ENCODE measurements around the gene YY1AP1. TPM values are rescaled to one million over a fixed set of nuclear protein-coding genes. Genes with fewer than 3 reads are reported as not detected.
A peak's percentile ranks its signal among the peaks of the same experiment; 100 is the strongest.
"Not testable (repeated sequence)": the region's sequence is repeated elsewhere in the genome, so short reads cannot be mapped to it uniquely, and the experiment has no call there.

The YY1AP1 gene
- total and polyA plus RNA-seq, 2 experiments from 2014 or later: 28.1 to 50.1 TPM

DNA sequence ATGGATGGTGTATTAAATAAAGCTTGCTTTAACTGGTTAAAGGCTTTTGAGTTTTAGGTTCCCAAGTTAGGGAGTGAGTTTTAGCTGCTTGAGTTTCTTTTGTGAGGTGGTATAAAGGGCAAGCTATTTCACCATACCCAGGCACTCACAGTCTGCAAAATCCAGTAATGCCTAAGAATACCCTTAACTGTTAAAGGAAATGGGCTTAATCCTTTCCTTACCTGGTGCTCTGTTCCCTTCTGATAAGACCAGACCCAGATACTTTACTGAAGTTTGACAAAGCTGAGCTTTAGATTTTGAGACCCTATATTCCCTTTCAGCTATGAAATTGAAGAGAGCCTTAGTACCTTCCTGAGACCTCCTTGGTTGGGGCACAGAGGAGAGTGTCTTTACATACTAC is 48.2 kb downstream of the YY1AP1 start:
- H3K4me3 ChIP-seq: no peak overlapping the region
- TF ChIP-seq EZH2phosphoT487 (IDR thresholded peaks at IDR 0.05; ENCODE audit: insufficient read depth, low read depth) (no peak), EZH2 (IDR thresholded peaks at IDR 0.05; ENCODE audit: insufficient read depth, poor library complexity, severe bottlenecking) (no peak)
- no peak overlapping the region for H3K4me2 ChIP-seq (ENCODE audit: unreplicated experiment)
- in situ Hi-C loops (cut with MboI): no loop called here
- H3K9ac ChIP-seq: no peak overlapping the region
- no peak overlapping the region for H3K27ac ChIP-seq
- H3K9me3 ChIP-seq (ENCODE audit: low read depth): no peaks in the 10 kb centered on the region
- DNase-seq: no peak
- H3K27me3 ChIP-seq (replicated peaks; ENCODE audit: insufficient read depth): no peaks in the 10 kb centered on the region
- H3K9me2 ChIP-seq (ENCODE audit: insufficient read depth): no peaks in the 10 kb centered on the region
- H2AFZ ChIP-seq: no peak overlapping the region
- H3K36me3 ChIP-seq (ENCODE audit: low read depth): no peaks in the 10 kb centered on the region
- peaks cover 4% of the 10 kb centered on the region for H3K4me1 ChIP-seq (ENCODE audit: insufficient read depth)
- H3F3A ChIP-seq (ENCODE audit: insufficient read depth): no peaks in the 10 kb centered on the region
- H4K20me1 ChIP-seq (ENCODE audit: insufficient read depth): no peaks in the 10 kb centered on the region
- peaks cover 6% of the 10 kb centered on the region; the same call in 1 of the 2 replicates for H3K79me2 ChIP-seq (ENCODE audit: insufficient read depth)

DNA sequence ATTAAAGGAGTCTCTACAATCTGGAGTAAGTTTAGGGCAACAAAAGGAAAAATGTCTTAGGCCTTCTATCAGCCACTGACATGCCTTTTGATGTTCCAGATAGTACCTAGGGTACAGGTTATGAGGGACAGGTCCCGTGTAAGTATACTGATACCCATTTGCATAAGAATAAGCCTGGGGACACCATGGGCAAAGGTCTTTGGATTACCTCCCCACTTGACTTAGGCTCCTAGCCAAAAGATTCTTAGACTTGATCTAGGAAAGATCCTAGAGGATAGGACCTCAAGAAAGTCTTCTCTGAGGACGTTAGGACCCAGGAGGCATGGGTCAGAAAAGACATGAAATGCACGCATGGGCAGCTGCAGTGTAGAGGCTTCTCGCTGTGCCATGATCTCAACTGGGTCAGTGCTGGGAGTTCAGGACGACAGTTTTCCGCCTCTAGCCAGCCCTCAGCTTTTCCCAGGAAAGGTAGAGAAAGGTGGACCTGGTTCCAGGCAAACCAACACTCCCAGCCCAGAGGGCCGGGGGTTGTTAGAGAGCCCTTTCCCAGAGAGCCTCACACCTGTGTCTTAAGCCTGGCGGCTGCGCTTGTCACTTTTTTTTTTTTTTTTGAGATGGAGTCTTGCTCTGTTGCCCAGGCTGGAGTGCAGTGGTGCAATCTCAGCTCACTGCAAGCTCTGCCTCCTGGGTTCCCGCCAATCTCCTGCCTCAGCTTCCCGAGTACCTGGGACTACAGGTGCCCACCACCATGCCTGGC is 52.0 kb downstream of the YY1AP1 start:
- H3K4me3 ChIP-seq: no peak overlapping the region
- no peak for TF ChIP-seq EZH2 (IDR thresholded peaks at IDR 0.05; ENCODE audit: insufficient read depth, poor library complexity, severe bottlenecking)
- TF ChIP-seq EZH2phosphoT487 (IDR thresholded peaks at IDR 0.05; ENCODE audit: insufficient read depth, low read depth): no peak
- no peaks in the 10 kb centered on the region for H3K9me3 ChIP-seq (ENCODE audit: low read depth)
- no peaks in the 10 kb centered on the region for H3K9me2 ChIP-seq (ENCODE audit: insufficient read depth)
- no peak overlapping the region for H2AFZ ChIP-seq
- H3K27me3 ChIP-seq (replicated peaks; ENCODE audit: insufficient read depth): no peaks in the 10 kb centered on the region
- no peak overlapping the region for H3K9ac ChIP-seq
- DNase-seq: no peak
- H3K4me2 ChIP-seq (ENCODE audit: unreplicated experiment): no peak overlapping the region
- no peaks in the 10 kb centered on the region for H3F3A ChIP-seq (ENCODE audit: insufficient read depth)
- in situ Hi-C loops (cut with MboI): no loop called here
- H4K20me1 ChIP-seq (ENCODE audit: insufficient read depth): no peaks in the 10 kb centered on the region
- no peaks in the 10 kb centered on the region for H3K36me3 ChIP-seq (ENCODE audit: low read depth)
- WGBS, 2 experiments (ENCODE audit: low coverage in 1 of 2, low lambda C conversion rate in 2 of 2, missing lambda C conversion rate in 2 of 2): 95% methylated on average over 9 to 11 of the region's 11 CpGs
- no peaks in the 10 kb centered on the region for H3K79me2 ChIP-seq (ENCODE audit: insufficient read depth)
- H3K4me1 ChIP-seq (ENCODE audit: insufficient read depth): no peaks in the 10 kb centered on the region
- no peak overlapping the region for H3K27ac ChIP-seq

DNA sequence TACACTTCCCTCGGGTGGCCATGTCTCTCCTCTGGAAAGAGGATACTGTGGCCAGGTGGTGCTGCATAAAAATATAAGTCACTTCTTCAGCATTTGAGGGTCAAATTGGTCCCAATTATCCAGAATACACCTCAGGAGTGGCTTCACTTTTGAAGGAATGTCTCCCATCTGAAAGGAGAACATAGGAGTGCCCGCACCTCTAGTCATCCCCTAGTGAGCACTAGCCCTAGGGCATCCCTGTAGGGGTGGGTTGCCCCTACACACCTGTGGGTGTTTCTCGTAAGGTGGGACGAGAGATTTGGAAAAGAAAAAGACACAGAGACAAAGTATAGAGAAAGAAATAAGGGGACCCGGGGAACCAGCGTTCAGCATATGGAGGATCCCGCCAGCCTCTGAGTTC is 62.1 kb downstream of the YY1AP1 start:
- WGBS, 2 experiments (ENCODE audit: low coverage in 1 of 2, low lambda C conversion rate in 2 of 2, missing lambda C conversion rate in 2 of 2): 68 to 76% methylated on average over 4 of the region's 7 CpGs
- H3K4me2 ChIP-seq (ENCODE audit: unreplicated experiment); H3K9me2 ChIP-seq (ENCODE audit: insufficient read depth); H3K9me3 ChIP-seq (ENCODE audit: low read depth); H3K27me3 ChIP-seq (replicated peaks; ENCODE audit: insufficient read depth); H3K4me3 ChIP-seq; H2AFZ ChIP-seq; H4K20me1 ChIP-seq (ENCODE audit: insufficient read depth); H3K9ac ChIP-seq; H3K27ac ChIP-seq; H3K36me3 ChIP-seq (ENCODE audit: low read depth); DNase-seq; H3K79me2 ChIP-seq (ENCODE audit: insufficient read depth); in situ Hi-C loops (cut with MboI); H3K4me1 ChIP-seq (ENCODE audit: insufficient read depth); H3F3A ChIP-seq (ENCODE audit: insufficient read depth): not testable (repeated sequence)

GRCh38 chr1:155623357-155623756 is 65.2 kb downstream of the YY1AP1 start:
- no peaks in the 10 kb centered on the region for H3K79me2 ChIP-seq (ENCODE audit: insufficient read depth)
- TF ChIP-seq EZH2 (IDR thresholded peaks at IDR 0.05; ENCODE audit: insufficient read depth, poor library complexity, severe bottlenecking) (no peak), EZH2phosphoT487 (IDR thresholded peaks at IDR 0.05; ENCODE audit: insufficient read depth, low read depth) (no peak)
- in situ Hi-C loops (cut with MboI): no loop called here
- no peaks in the 10 kb centered on the region for H3K9me2 ChIP-seq (ENCODE audit: insufficient read depth)
- H2AFZ ChIP-seq: no peak overlapping the region
- no peak overlapping the region for H3K4me3 ChIP-seq
- WGBS, 2 experiments (ENCODE audit: low coverage in 1 of 2, low lambda C conversion rate in 2 of 2, missing lambda C conversion rate in 2 of 2): 0 to 7% methylated on average over 1 of the region's 1 CpG
- no peaks in the 10 kb centered on the region for H4K20me1 ChIP-seq (ENCODE audit: insufficient read depth)
- no peaks in the 10 kb centered on the region for H3K4me1 ChIP-seq (ENCODE audit: insufficient read depth)
- H3K9me3 ChIP-seq (ENCODE audit: low read depth): no peaks in the 10 kb centered on the region
- no peak overlapping the region for H3K4me2 ChIP-seq (ENCODE audit: unreplicated experiment)
- no peaks in the 10 kb centered on the region for H3K36me3 ChIP-seq (ENCODE audit: low read depth)
- H3K27me3 ChIP-seq (replicated peaks; ENCODE audit: insufficient read depth): no peaks in the 10 kb centered on the region
- H3K9ac ChIP-seq: no peak overlapping the region
- no peak for DNase-seq
- no peaks in the 10 kb centered on the region for H3F3A ChIP-seq (ENCODE audit: insufficient read depth)
- H3K27ac ChIP-seq: no peak overlapping the region

DNA sequence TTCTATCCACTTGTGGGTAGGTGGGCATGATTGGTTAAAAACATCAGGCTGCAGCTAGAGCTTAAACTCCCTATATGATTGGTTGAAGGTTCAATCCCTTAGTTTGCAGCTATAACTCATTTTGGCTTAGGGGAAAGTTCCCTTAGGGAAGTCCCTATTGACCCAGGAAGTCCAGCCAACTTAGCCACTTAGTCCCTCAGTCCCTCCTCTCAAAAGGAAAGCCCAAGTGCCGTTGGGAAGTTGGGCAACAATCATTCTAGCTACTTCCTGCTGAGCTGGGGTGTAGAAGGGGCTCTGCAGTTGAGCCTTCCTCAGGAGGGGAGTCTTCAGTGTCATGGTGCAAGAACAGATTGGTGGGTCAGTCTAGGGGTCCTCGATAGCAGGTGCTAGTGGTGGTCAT is 66.4 kb downstream of the YY1AP1 start:
- H3K27me3 ChIP-seq (replicated peaks; ENCODE audit: insufficient read depth): no peaks in the 10 kb centered on the region
- H4K20me1 ChIP-seq (ENCODE audit: insufficient read depth): no peaks in the 10 kb centered on the region
- no peaks in the 10 kb centered on the region for H3K4me1 ChIP-seq (ENCODE audit: insufficient read depth)
- no peak overlapping the region for H3K4me2 ChIP-seq (ENCODE audit: unreplicated experiment)
- in situ Hi-C loops (cut with MboI): no loop called here
- H3K79me2 ChIP-seq (ENCODE audit: insufficient read depth): no peaks in the 10 kb centered on the region
- H3F3A ChIP-seq (ENCODE audit: insufficient read depth): no peaks in the 10 kb centered on the region
- no peak for TF ChIP-seq EZH2phosphoT487 (IDR thresholded peaks at IDR 0.05; ENCODE audit: insufficient read depth, low read depth)
- no peak for TF ChIP-seq EZH2 (IDR thresholded peaks at IDR 0.05; ENCODE audit: insufficient read depth, poor library complexity, severe bottlenecking)
- no peak overlapping the region for H3K9ac ChIP-seq
- H3K9me3 ChIP-seq (ENCODE audit: low read depth): no peaks in the 10 kb centered on the region
- no peak overlapping the region for H3K4me3 ChIP-seq
- H3K9me2 ChIP-seq (ENCODE audit: insufficient read depth): no peaks in the 10 kb centered on the region
- 78 to 80% methylated on average over 2 of the region's 2 CpGs for WGBS, 2 experiments (ENCODE audit: low coverage in 1 of 2, low lambda C conversion rate in 2 of 2, missing lambda C conversion rate in 2 of 2)
- no peaks in the 10 kb centered on the region for H3K36me3 ChIP-seq (ENCODE audit: low read depth)
- H3K27ac ChIP-seq: no peak overlapping the region
- H2AFZ ChIP-seq: no peak overlapping the region
- no peak for DNase-seq

- H4K20me1 ChIP-seq (ENCODE audit: insufficient read depth); H2AFZ ChIP-seq; H3K9me2 ChIP-seq (ENCODE audit: insufficient read depth); H3F3A ChIP-seq (ENCODE audit: insufficient read depth); DNase-seq; H3K4me1 ChIP-seq (ENCODE audit: insufficient read depth); H3K4me2 ChIP-seq (ENCODE audit: unreplicated experiment); H3K27ac ChIP-seq; H3K27me3 ChIP-seq (replicated peaks; ENCODE audit: insufficient read depth); H3K36me3 ChIP-seq (ENCODE audit: low read depth); H3K79me2 ChIP-seq (ENCODE audit: insufficient read depth); H3K9ac ChIP-seq; H3K9me3 ChIP-seq (ENCODE audit: low read depth); in situ Hi-C loops (cut with MboI); H3K4me3 ChIP-seq: not testable (repeated sequence)
- no CpG with 5 or more reads among the region's 2 CpGs for WGBS, 2 experiments (ENCODE audit: low coverage in 1 of 2, low lambda C conversion rate in 2 of 2, missing lambda C conversion rate in 2 of 2)
Observed at GRCh38 chr1:155613226-155613625, 75.3 kb downstream of the YY1AP1 start.

DNA sequence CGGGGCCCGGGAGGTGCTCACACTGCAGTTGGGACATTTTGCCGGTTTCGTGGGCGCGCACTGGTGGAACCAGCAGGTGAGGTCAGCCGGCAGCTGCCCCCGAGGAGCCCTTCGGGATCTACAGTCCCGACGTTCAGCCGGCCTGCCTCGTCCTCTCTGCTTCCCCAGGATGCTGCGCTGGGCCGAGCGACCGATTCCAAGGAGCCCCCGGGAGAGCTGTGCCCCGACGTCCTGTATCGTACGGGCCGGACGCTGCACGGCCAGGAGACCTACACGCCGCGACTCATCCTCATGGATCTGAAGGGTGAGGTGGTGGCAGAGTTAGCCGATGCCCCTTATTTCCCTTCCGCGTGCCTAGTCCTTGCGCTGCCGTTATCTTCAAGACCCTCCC is 78.3 kb downstream of the YY1AP1 start:
- H3K4me2 ChIP-seq (ENCODE audit: unreplicated experiment); H3K36me3 ChIP-seq (ENCODE audit: low read depth); H3K9me3 ChIP-seq (ENCODE audit: low read depth); H3F3A ChIP-seq (ENCODE audit: insufficient read depth); DNase-seq; in situ Hi-C loops (cut with MboI); H2AFZ ChIP-seq; H3K27me3 ChIP-seq (replicated peaks; ENCODE audit: insufficient read depth); H3K4me1 ChIP-seq (ENCODE audit: insufficient read depth); H4K20me1 ChIP-seq (ENCODE audit: insufficient read depth); H3K9me2 ChIP-seq (ENCODE audit: insufficient read depth); H3K27ac ChIP-seq; H3K79me2 ChIP-seq (ENCODE audit: insufficient read depth): not testable (repeated sequence)
- WGBS, 2 experiments (ENCODE audit: low coverage in 1 of 2, low lambda C conversion rate in 2 of 2, missing lambda C conversion rate in 2 of 2): 0% methylated on average over 4 to 7 of the region's 33 CpGs
- Histone ChIP-seq H3K9ac (peak overlapping the region; percentile 89), H3K4me3 (peak overlapping the region; percentile 69)
